Gastrocnemius medialis (tissue), 4 donors: ENCODE data around the gene TRIM47. TPM values are rescaled to one million over a fixed set of nuclear protein-coding genes. Genes with fewer than 3 reads are reported as not detected.

ENCODE experiments used
- ATAC-seq, 2 donors: fragments of 150-250 bp; one replicate each; pipeline ENCODE4 v1.9.1; 2016
- DNase-seq, 2 donors: peaks; one replicate each; pipeline ENCODE4 v3.0.0-alpha.2; 2019
- H3K27ac ChIP-seq, 4 donors: fragments of 200-600 bp; sonication (generic); 1 replicate in 1 of 4; 2 replicates in 3 of 4; pipeline ENCODE4 v1.5.1; 2016 to 2018; ENCODE audit warnings: mild to moderate bottlenecking in 2 of 4, moderate library complexity in 1 of 4
- H3K27me3 ChIP-seq, 3 donors: fragments of 200-600 bp; sonication (generic) in 2 of 3; 1 replicate in 1 of 3; 2 replicates in 2 of 3; pipeline versions ENCODE4 v1.5.1 to v1.6.0; 2016 to 2019; ENCODE audit warnings: mild to moderate bottlenecking in 1 of 3, moderate library complexity in 1 of 3
- H3K36me3 ChIP-seq, 2 donors: fragments of 200-600 bp; sonication (generic) in 1 of 2; one replicate each; pipeline ENCODE4 v1.5.1; 2017 to 2018
- H3K4me1 ChIP-seq, 2 donors: fragments of 200-600 bp; sonication (generic) in 1 of 2; one replicate each; pipeline ENCODE4 v1.5.1; 2016 to 2017; ENCODE audit warnings: mild to moderate bottlenecking in 2 of 2
- H3K4me3 ChIP-seq, 4 donors: fragments of 200-600 bp; sonication (generic) in 3 of 4; 1 replicate in 1 of 4; 2 replicates in 3 of 4; pipeline ENCODE4 v1.5.1; 2016 to 2019; ENCODE audit warnings: mild to moderate bottlenecking in 2 of 4
- H3K9me3 ChIP-seq, 3 donors: fragments of 200-600 bp; sonication (generic) in 2 of 3; 1 replicate in 1 of 3; 2 replicates in 2 of 3; pipeline ENCODE4 v1.5.1; 2016 to 2019
- CTCF ChIP-seq, 5 experiments: fragments of 450-650 bp in 3 of 5; fragments of 200-600 bp in 2 of 5; sonication (generic) in 2 of 5; IDR thresholded peaks in 4 of 5; conservative IDR thresholded peaks in 1 of 5; 1 replicate in 4 of 5; 2 replicates in 1 of 5; pipeline ENCODE4 v1.5.1; 2016 to 2019; ENCODE audit warnings: antibody characterized with exemption in 5 of 5, mild to moderate bottlenecking in 3 of 5, moderate library complexity in 3 of 5
- POLR2A ChIP-seq, 2 donors: fragments of 450-650 bp; IDR thresholded peaks; one replicate each; pipeline ENCODE4 v1.6.1; 2017; ENCODE audit warnings: antibody characterized with exemption in 2 of 2, mild to moderate bottlenecking in 2 of 2, moderate library complexity in 2 of 2
- in situ Hi-C, 4 donors: fragments of 200-750 bp; cut with MboI; loops; one replicate each; pipeline versions ENCODE4 v1.15.0 to v1.8.0; 2017; ENCODE audit warnings: low sequenced_read_pairs in 4 of 4
- intact Hi-C: fragments of 100-400 bp; cut with DNase I; formaldehyde crosslinking; loops from one replicate; pipeline ENCODE4 v1.15.1; 2023; ENCODE audit warnings: low total_unique reads
- total RNA-seq, 4 donors: library from RNA; depleted of rRNA; stranded (reverse); fragments of >200 nt; gene quantifications; one replicate each; pipeline versions ENCODE4 v1.1.0 to v1.2.3, GENCODE V29; 2016

The TRIM47 gene
- total RNA-seq, 4 donors from 2014 or later, result 9.5 to 18.4 (median 15.5) TPM

DNA sequence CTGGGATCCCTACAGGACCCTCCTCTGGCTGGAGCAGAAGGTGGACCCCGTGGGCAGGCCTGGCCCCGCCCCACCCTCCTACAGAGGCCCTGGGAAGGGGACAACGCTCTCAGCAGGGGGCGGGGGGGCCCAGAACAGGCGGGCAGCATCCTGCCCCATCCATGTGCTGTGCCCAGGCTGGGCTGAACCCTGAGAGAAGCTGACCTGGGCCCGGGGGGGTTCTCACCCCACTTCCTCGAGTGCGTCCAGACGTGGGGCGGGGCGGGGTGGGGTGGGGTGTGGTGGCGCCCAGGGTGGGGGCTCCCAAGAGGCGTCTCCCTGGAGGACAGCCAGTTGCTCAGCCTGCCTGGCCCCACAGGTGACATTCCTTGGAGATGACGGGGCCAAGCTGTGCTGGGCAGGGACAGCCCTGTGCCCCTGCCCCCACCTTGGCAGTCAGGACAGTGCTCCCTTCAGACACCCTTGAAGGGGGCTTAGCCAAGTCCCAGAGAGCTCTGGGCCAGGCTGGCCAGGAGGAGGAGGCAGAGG lies 33.8 kb downstream of the TRIM47 start:
- in situ Hi-C loops (no loop called here), intact Hi-C loops (loop anchor here (2.0 kb wide), 2 partner anchors 60 to 152 kb away; partner anchors contain the start of gene UNK)
- Histone ChIP-seq H3K36me3 (peaks cover 0 to 49% of the 10 kb centered on the region in 2 donors), H3K27me3 (no peaks in the 10 kb centered on the region), H3K4me3 (peak overlapping the region in 1 of 4 donors; percentile 16), H3K9me3 (no peaks in the 10 kb centered on the region), H3K27ac (peak overlapping the region; percentile 95 to 99 (median 95)), H3K4me1 (peaks cover 42 to 45% of the 10 kb centered on the region in 2 donors)
- ATAC-seq (peak; percentile 44 to 55), DNase-seq (peak in 1 of 2 donors; percentile 74)
- no peak for TF ChIP-seq CTCF (IDR thresholded peaks at IDR 0.05 in 4 of 5, conservative IDR thresholded peaks at IDR 0.05 in 1 of 5)

GRCh38 chr17:75843577-75844529 lies 34.5 kb downstream of the TRIM47 start, which contains the start of gene UNC13D:
UNC13D (minus strand) TSS chr17:75844404; CDS start chr17:75844337, 67 bp downstream.
- peak in 1 of 2 donors; percentile 4 for ATAC-seq
- Histone ChIP-seq H3K4me1 (peaks cover 38% of the 10 kb centered on the region in 2 donors), H3K9me3 (no peaks in the 10 kb centered on the region), H3K36me3 (peaks cover 0 to 42% of the 10 kb centered on the region in 2 donors), H3K27me3 (no peaks in the 10 kb centered on the region), H3K27ac (peak within 1 kb of the TSS; percentile 95 to 99 (median 95)), H3K4me3 (peak within 1 kb of the TSS in 1 of 4 donors; percentile 16)
- intact Hi-C loops (loop anchor here (2.0 kb wide), 2 partner anchors 59 to 151 kb away; partner anchors contain the start of gene UNK), in situ Hi-C loops (no loop called here)
- TF ChIP-seq CTCF (IDR thresholded peaks at IDR 0.05 in 4 of 5, conservative IDR thresholded peaks at IDR 0.05 in 1 of 5), result no peak
- TF ChIP-seq POLR2A (IDR thresholded peaks at IDR 0.05), result no peak
- DNase-seq, result peak in 1 of 2 donors; percentile 61

DNA sequence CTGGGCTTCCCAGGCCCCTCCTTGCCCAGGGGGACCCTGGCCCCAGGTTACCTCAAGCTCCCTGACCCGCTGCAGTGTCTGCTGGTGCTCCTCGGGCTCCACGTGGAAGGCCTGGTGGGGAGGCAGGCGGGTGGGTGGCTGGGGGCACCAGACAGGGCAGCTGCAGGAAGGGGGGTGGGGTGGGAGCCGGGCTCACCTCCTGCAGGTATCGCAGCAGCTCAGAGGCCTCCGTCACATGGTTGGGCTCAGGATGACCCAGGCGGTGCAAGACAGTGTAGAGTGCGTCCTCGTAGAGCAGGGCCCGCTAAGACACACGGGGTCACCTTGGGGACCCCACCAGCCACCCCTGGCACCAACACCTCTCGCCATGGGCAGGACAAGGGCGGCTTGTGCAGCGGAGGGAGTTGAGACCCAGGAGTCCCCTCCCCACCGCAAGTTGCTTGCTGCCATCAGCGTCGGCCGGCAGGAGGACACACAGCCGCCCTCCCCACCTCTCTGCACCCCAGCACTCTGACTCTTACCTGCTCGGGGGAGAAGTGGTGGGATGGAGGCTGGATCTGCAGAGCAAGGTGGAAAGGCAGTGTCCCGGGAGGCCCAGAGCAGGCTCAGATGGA lies 35.3 kb downstream of the TRIM47 start:
- peaks cover 0 to 34% of the 10 kb centered on the region in 2 donors for H3K36me3 ChIP-seq

More for the DNA sequence above, 35.3 kb downstream of the TRIM47 start:
- intact Hi-C loops, result no loop called here
- Histone ChIP-seq H3K4me3 (peak overlapping the region in 1 of 4 donors; percentile 16), H3K27ac (peak overlapping the region in 3 of 4 donors; percentile 95 to 99 (median 95)), H3K4me1 (peaks cover 34 to 35% of the 10 kb centered on the region in 2 donors), H3K9me3 (no peaks in the 10 kb centered on the region), H3K27me3 (no peaks in the 10 kb centered on the region)
- in situ Hi-C loops, result no loop called here
- TF ChIP-seq POLR2A (IDR thresholded peaks at IDR 0.05) (no peak), CTCF (IDR thresholded peaks at IDR 0.05 in 4 of 5, conservative IDR thresholded peaks at IDR 0.05 in 1 of 5) (no peak)
- DNase-seq (no peak), ATAC-seq (no peak)
